ENCODE measurements around the gene NTNG1.

DNA sequence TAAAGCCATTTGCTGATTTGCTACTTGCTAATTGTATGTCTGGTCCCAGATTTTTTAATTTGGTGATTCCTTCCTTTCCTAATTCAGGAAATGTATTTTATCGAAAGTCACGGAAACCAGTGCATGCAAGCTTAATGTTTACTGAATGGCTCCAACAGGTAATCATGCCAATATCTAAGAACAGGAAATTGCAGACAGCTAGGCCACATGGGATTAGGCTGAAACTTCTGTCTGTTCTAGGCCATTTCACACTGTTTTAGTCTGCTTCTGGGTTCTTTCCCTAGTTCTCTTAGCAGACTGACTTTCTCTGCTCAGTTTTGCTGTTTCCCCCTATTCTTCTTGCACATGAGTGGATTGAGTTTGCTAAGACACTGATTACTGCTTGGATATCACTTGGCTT is 111.4 kb downstream of the NTNG1 start:
- no peak for TF ChIP-seq CTCF (IDR thresholded peaks at IDR 0.05)
- no peak for TF ChIP-seq POLR2A (IDR thresholded peaks at IDR 0.05)

All from right lobe of liver (tissue), 4 donors.